Prostate gland (tissue), 2 donors: ENCODE results near the gene DES.

Source experiments
- POLR2A ChIP-seq: fragments of 450-650 bp; IDR thresholded peaks from one replicate; pipeline ENCODE4 v1.6.1; 2016; ENCODE audit warnings: antibody characterized with exemption, mild to moderate bottlenecking
- TF ChIP-seq, protein P1 (sequence below), 4 experiments: fragments of 200-600 bp in 2 of 4; fragments of 450-650 bp in 2 of 4; sonication (generic) in 2 of 4; IDR thresholded peaks; 1 replicate in 3 of 4; 2 replicates in 1 of 4; pipeline ENCODE4 v1.5.1; 2016 to 2019; ENCODE audit warnings: antibody characterized with exemption in 4 of 4, mild to moderate bottlenecking in 2 of 4, moderate library complexity in 2 of 4

DNA sequence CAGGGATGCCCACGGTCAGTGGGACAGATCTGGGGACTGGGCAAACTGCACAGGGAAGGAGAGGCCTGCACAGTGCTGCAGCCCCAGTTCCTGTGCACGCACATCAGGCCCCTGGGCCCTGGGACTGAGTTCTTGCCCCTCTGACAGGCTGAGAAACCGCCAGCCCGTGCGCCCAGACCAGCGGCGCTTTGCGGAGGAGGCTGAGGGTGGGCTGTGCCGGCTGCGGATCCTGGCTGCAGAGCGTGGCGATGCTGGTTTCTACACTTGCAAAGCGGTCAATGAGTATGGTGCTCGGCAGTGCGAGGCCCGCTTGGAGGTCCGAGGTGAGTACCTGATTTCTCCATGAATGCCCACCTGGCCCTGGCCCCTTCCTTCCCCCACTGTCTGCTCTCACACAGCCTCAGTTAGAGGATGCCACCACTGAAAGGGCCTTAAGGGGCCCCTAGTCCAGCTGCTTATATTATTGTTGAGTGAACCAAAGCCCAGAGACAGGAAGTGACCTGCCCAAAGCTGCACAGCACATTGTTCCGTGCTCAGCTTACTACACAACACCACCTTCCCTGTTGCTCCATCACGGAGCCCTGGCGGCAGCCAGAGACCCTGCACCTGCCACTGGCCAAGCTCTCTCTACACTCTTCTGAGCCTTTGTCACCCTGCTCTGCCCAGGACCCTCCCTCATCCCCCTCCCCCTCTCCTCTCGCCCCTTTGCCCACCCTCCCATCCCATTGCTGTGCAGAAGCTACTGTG is 46.3 kb downstream of the DES start:
- TF ChIP-seq, protein P1, sequence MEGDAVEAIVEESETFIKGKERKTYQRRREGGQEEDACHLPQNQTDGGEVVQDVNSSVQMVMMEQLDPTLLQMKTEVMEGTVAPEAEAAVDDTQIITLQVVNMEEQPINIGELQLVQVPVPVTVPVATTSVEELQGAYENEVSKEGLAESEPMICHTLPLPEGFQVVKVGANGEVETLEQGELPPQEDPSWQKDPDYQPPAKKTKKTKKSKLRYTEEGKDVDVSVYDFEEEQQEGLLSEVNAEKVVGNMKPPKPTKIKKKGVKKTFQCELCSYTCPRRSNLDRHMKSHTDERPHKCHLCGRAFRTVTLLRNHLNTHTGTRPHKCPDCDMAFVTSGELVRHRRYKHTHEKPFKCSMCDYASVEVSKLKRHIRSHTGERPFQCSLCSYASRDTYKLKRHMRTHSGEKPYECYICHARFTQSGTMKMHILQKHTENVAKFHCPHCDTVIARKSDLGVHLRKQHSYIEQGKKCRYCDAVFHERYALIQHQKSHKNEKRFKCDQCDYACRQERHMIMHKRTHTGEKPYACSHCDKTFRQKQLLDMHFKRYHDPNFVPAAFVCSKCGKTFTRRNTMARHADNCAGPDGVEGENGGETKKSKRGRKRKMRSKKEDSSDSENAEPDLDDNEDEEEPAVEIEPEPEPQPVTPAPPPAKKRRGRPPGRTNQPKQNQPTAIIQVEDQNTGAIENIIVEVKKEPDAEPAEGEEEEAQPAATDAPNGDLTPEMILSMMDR (IDR thresholded peaks at IDR 0.05), result no peak
- no peak for TF ChIP-seq POLR2A
